ENCODE data around the gene FGFBP2.

- TF ChIP-seq CTCF (conservative IDR thresholded peaks at IDR 0.05) (no peak), EZH2 (IDR thresholded peaks at IDR 0.05; ENCODE audit: low read depth) (no peak)
These were observed 13.8 kb upstream of the FGFBP2 start for GRCh38 chr4:15976456-15977447.

All from PC-9 (cell line).